ENCODE results near the gene ARHGAP33. TPM values are rescaled to one million over a fixed set of nuclear protein-coding genes. Genes with fewer than 3 reads are reported as not detected.

The ARHGAP33 gene
- total RNA-seq, 4 donors from 2014 or later: 3.3 to 11.2 (median 7.7) TPM

GRCh38 chr19:35805526-35806102 lies 30.2 kb downstream of the ARHGAP33 start:
- no peaks in the 10 kb centered on the region for H3K36me3 ChIP-seq
- no peaks in the 10 kb centered on the region for H3K4me1 ChIP-seq
- H3K9me3 ChIP-seq: no peaks in the 10 kb centered on the region
- no peak overlapping the region for H3K27ac ChIP-seq (replicated peaks in 1 of 4)
- TF ChIP-seq EP300 (IDR thresholded peaks at IDR 0.05) (no peak), POLR2A (IDR thresholded peaks at IDR 0.05; ENCODE audit: low read depth) (no peak)
- H3K4me3 ChIP-seq: no peak overlapping the region
- H3K27me3 ChIP-seq: peaks cover 0 to 65% (median 0%) of the 10 kb centered on the region in 4 donors
- no peak for DNase-seq (ENCODE audit: extremely low spot score)
- intact Hi-C loops (cut with DNase I): no loop called here
- 60% methylated on average over 4 of the region's 5 CpGs for WGBS

- no peak for DNase-seq (ENCODE audit: extremely low spot score)
- H3K36me3 ChIP-seq: no peaks in the 10 kb centered on the region
- intact Hi-C loops (cut with DNase I): no loop called here
- H3K27ac ChIP-seq (replicated peaks in 1 of 4): no peak overlapping the region
- H3K4me3 ChIP-seq: no peak overlapping the region
- H3K9me3 ChIP-seq: no peaks in the 10 kb centered on the region
- peaks cover 0 to 63% (median 0%) of the 10 kb centered on the region in 4 donors for H3K27me3 ChIP-seq
- H3K4me1 ChIP-seq: no peaks in the 10 kb centered on the region
- no peak for TF ChIP-seq POLR2AphosphoS5 (IDR thresholded peaks at IDR 0.05)
- no peak for TF ChIP-seq EP300 (IDR thresholded peaks at IDR 0.05)
- TF ChIP-seq CTCF (IDR thresholded peaks at IDR 0.05): no peak
- no peak for TF ChIP-seq POLR2A (IDR thresholded peaks at IDR 0.05; ENCODE audit: low read depth)
- 88% methylated on average over 5 of the region's 18 CpGs for WGBS
Observed at GRCh38 chr19:35806597-35806996, 31.2 kb downstream of the ARHGAP33 start.

- no peaks in the 10 kb centered on the region for H3K9me3 ChIP-seq
- H3K27me3 ChIP-seq: peaks cover 0 to 69% (median 0%) of the 10 kb centered on the region in 4 donors
- H3K27ac ChIP-seq (replicated peaks in 1 of 4): no peak overlapping the region
- TF ChIP-seq CTCF (IDR thresholded peaks at IDR 0.05) (no peak), EP300 (IDR thresholded peaks at IDR 0.05) (no peak), POLR2A (IDR thresholded peaks at IDR 0.05; ENCODE audit: low read depth) (no peak), POLR2AphosphoS5 (IDR thresholded peaks at IDR 0.05) (no peak)
- intact Hi-C loops (cut with DNase I): no loop called here
- no peaks in the 10 kb centered on the region for H3K4me1 ChIP-seq
- H3K4me3 ChIP-seq: no peak overlapping the region
- H3K36me3 ChIP-seq: no peaks in the 10 kb centered on the region
- DNase-seq (ENCODE audit: extremely low spot score): no peak
- 91% methylated on average over 5 of the region's 5 CpGs for WGBS
Observed at GRCh38 chr19:35807633-35808032, 32.3 kb downstream of the ARHGAP33 start.

GRCh38 chr19:35811317-35812219 lies 36.2 kb downstream of the ARHGAP33 start:
- intact Hi-C loops (cut with DNase I): no loop called here
- Histone ChIP-seq H3K9me3 (no peaks in the 10 kb centered on the region), H3K36me3 (no peaks in the 10 kb centered on the region), H3K4me3 (no peak overlapping the region), H3K4me1 (no peaks in the 10 kb centered on the region), H3K27me3 (peaks cover 0 to 74% (median 0%) of the 10 kb centered on the region in 4 donors), H3K27ac (replicated peaks in 1 of 4) (no peak overlapping the region)
- no peak for TF ChIP-seq POLR2A (IDR thresholded peaks at IDR 0.05; ENCODE audit: low read depth)
- TF ChIP-seq EP300 (IDR thresholded peaks at IDR 0.05): no peak
- TF ChIP-seq POLR2AphosphoS5 (IDR thresholded peaks at IDR 0.05): no peak
- TF ChIP-seq CTCF (IDR thresholded peaks at IDR 0.05): no peak
- 73% methylated on average over 17 of the region's 18 CpGs for WGBS
- DNase-seq (ENCODE audit: extremely low spot score): no peak

Data from esophagus muscularis mucosa (tissue), 4 donors.